ENCODE measurements around the gene CELA3B.
"Not testable (repeated sequence)": the region's sequence is repeated elsewhere in the genome, so short reads cannot be mapped to it uniquely, and the experiment has no call there.

Gene CELA3B, protein sequence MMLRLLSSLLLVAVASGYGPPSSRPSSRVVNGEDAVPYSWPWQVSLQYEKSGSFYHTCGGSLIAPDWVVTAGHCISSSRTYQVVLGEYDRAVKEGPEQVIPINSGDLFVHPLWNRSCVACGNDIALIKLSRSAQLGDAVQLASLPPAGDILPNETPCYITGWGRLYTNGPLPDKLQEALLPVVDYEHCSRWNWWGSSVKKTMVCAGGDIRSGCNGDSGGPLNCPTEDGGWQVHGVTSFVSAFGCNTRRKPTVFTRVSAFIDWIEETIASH

GRCh38 chr1:21976703-21977239 lies at the start of gene CELA3B:
CELA3B (plus strand) TSS chr1:21977022; CDS start chr1:21977040, 18 bp downstream.
- in situ Hi-C loops (cut with HindIII; ENCODE audit: low pct_ligation_motif_present, low pct_unique_long_range_greater_than_20kb, low sequenced_read_pairs); DNase-seq: not testable (repeated sequence)

DNA sequence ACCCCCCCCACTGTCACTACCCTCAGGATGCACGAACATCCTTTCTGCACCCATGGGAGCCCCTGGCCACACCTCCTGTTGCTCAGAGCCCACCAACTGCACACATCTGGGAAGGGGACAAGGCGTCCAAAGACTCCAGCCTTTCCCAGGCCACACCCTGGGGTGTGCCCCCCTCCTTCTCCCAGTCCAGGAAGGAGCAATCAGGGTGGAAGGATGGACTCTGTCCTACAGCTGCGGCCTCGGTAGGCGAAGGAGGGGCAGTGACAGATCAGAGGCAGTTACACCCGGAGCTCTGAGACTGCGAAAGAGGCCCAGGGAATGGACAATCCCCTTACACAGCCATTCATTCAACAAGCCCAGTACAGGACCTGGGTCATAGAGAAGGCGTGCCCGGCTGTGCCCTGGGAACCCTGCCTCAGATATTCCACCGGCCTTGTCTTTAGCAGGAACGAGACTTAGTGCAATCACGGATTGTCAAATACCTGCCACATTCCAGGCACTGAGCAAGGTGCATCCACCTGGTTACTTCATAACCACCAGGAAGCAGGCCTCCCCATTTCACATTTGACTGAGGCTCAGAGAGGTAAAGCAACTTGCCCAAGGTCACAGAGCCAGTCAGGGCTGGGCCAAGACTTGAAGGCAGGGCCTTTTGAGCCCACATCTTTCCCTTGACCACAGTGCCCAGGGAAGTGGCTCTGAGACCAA lies 49.1 kb upstream of the CELA3B start:
- DNase-seq, result no peak
- in situ Hi-C loops (cut with HindIII; ENCODE audit: low pct_ligation_motif_present, low pct_unique_long_range_greater_than_20kb, low sequenced_read_pairs), result no loop called here

GRCh38 chr1:21930080-21930571 lies 46.7 kb upstream of the CELA3B start:
- in situ Hi-C loops (cut with HindIII; ENCODE audit: low pct_ligation_motif_present, low pct_unique_long_range_greater_than_20kb, low sequenced_read_pairs), result no loop called here
- no peak for DNase-seq

- in situ Hi-C loops (cut with HindIII; ENCODE audit: low pct_ligation_motif_present, low pct_unique_long_range_greater_than_20kb, low sequenced_read_pairs), result no loop called here
- DNase-seq, result no peak
Measured at GRCh38 chr1:21930629-21931170, 46.1 kb upstream of the CELA3B start.

DNA sequence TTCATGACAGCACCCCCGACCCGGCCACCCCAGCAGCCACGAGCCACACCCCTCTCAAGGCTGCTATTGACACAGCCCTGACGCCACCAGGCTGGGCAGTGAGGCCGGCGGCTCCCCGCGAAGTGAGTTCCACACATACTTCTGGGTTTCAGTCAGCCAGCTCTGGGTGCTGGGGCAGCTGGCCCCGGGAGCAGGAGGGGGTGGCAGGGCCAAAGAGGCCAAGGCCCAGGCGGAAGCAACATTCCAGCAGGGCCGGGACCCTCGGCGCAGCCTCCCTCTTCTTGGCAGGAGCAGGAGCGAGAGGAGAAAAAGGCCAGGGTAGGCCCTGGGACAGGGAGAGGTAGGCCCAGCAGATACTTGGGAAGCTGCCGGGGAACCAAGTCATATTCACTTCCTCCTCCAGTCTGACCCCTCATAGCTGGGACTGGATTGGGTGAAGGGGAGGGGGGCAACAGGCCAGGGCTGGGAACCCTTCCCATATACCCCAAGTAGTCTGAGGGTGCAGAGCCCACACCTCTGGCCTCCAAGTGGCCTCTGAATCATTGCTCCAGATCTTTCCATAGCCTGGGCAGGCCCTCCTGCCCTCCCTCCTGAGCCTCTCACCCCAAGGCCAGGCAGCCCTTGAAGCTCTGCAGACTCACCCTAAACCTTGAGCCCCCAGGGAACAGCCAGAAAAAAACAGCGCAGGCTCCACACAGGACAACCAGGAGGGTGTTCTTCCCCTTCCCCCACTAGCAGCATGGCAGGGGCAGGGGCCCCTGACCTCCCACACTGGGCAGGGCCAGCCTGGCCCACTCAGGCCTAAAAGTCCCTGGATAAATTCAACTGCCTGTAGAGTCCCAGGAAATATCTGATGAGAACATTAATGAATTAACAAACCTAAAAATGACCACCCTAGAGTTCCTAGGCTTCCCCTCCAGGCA lies 45.4 kb upstream of the CELA3B start:
- peak; percentile 90 for DNase-seq
- in situ Hi-C loops (cut with HindIII; ENCODE audit: low pct_ligation_motif_present, low pct_unique_long_range_greater_than_20kb, low sequenced_read_pairs), result no loop called here

DNA sequence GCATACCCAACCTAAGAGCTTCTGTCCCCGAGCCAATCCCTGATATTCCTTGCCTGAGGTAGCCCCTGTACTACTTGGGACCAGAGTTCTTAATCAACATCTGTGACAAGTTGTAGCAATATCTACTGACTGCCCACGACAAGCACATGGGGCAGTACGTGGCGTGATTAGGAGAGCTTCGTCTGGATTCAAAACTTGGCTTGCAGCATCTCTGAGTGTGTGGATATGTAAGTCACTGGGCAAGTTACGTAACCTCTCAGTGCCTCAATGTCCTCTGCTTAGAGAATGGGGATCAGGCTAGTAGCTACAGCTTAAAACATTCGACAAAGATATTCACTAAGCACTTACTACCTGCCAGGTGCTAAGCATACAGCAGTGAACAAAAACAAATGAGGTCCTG lies 44.7 kb upstream of the CELA3B start:
- DNase-seq, result no peak
- in situ Hi-C loops (cut with HindIII; ENCODE audit: low pct_ligation_motif_present, low pct_unique_long_range_greater_than_20kb, low sequenced_read_pairs), result no loop called here

- no peak for DNase-seq
- in situ Hi-C loops (cut with HindIII; ENCODE audit: low pct_ligation_motif_present, low pct_unique_long_range_greater_than_20kb, low sequenced_read_pairs), result no loop called here
Measured at GRCh38 chr1:21933397-21934248, 43.2 kb upstream of the CELA3B start.

DNA sequence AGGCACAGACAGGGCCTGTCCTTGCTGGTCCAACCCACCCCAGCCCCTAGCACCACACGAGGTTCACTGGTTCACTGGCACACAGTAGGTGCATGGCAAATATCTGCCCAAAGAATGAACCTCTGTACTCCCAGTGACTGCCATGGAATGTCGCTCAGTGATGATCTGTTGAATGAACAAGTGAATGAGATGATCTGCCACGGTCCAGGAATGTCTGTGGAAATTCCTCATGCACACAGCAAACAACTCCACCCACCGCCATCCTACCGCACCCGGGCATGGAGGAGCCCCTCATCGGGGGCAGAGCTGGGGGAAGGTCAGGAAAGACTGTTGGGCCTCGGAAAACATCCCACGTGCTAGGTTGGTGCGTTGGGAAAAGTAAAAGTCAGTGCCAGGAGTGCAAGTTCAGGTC lies 41.4 kb upstream of the CELA3B start:
- in situ Hi-C loops (cut with HindIII; ENCODE audit: low pct_ligation_motif_present, low pct_unique_long_range_greater_than_20kb, low sequenced_read_pairs), result no loop called here
- no peak for DNase-seq

GRCh38 chr1:21935891-21936365 lies 40.9 kb upstream of the CELA3B start:
- no peak for DNase-seq

DNA sequence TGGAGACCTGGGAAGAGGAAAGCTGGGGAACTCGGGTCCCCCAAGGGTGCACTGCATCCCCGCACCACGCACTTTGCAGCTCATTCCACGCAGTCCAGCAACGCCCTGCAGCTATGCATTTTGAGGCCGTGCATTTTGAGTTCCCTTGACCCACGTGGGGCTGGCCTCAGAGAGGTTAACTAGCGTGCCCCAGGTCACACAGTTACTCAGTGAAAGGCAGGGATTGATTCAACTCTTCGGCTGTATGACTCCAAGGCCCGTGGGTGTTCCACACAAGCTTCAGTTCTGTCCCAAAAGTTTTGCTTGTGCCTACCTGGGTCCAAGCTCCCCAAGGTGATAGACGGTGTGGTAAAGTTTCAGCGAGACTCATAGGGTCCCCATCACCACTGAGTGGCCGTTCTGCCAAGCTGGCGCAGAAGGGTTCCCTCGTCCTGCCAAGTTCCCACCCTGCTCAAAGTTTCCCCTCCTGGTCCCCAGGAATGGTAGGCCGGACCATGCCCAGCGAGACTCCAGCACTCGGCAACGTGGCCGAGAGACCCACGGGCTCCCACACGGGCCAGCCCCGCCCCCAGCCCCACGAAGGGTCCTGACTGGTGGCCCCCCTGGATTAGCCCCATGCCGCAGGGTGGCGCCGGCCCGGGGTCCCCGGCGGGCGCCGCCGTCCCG lies 40.3 kb upstream of the CELA3B start:
- DNase-seq, result no peak
- in situ Hi-C loops (cut with HindIII; ENCODE audit: low pct_ligation_motif_present, low pct_unique_long_range_greater_than_20kb, low sequenced_read_pairs), result no loop called here

More at GRCh38 chr1:21935891-21936365, 40.9 kb upstream of the CELA3B start:
- in situ Hi-C loops (cut with HindIII; ENCODE audit: low pct_ligation_motif_present, low pct_unique_long_range_greater_than_20kb, low sequenced_read_pairs), result no loop called here

- DNase-seq, result no peak
- in situ Hi-C loops (cut with HindIII; ENCODE audit: low pct_ligation_motif_present, low pct_unique_long_range_greater_than_20kb, low sequenced_read_pairs), result no loop called here
Measured at GRCh38 chr1:21937034-21937371, 39.8 kb upstream of the CELA3B start, which contains the start of gene HSPG2. HSPG2 (minus strand) TSS chr1:21937310; CDS start chr1:21937217, 93 bp downstream.

DNA sequence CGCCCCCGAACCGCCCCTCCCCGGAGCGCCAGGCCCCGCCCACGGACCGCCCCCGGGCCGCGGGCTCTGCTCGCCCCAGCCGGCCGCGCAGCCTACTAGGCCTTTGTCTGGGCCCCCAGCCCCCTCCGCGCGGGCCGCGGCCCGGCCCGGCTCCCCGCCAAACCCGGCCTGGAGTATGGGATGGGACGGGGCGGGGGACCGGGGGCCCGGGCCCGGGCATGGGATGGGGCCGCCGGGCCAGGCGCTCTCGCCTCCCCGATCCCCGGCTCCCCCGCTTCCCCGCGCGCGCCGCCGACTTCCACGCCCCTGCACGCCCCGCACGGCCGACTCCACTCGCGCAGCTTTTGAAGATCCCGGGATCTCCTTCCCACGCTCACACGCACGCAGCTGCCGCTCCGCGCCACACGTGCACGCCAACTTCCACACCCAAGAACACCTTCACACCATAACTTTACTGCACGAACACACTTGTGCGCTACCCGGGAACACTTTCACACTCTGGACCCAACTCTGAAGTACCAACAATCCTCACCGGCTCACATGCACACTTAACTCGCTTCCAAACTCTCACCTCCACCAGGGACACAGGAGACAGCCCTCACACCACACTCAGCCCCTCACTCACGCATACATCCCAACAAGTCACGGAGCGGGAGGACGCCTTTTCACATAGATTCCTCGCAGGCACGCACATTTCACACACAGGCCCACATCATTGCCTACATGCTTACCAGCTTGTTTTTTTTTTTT lies 39.3 kb upstream of the CELA3B start:
- peak; percentile 82 for DNase-seq

DNA sequence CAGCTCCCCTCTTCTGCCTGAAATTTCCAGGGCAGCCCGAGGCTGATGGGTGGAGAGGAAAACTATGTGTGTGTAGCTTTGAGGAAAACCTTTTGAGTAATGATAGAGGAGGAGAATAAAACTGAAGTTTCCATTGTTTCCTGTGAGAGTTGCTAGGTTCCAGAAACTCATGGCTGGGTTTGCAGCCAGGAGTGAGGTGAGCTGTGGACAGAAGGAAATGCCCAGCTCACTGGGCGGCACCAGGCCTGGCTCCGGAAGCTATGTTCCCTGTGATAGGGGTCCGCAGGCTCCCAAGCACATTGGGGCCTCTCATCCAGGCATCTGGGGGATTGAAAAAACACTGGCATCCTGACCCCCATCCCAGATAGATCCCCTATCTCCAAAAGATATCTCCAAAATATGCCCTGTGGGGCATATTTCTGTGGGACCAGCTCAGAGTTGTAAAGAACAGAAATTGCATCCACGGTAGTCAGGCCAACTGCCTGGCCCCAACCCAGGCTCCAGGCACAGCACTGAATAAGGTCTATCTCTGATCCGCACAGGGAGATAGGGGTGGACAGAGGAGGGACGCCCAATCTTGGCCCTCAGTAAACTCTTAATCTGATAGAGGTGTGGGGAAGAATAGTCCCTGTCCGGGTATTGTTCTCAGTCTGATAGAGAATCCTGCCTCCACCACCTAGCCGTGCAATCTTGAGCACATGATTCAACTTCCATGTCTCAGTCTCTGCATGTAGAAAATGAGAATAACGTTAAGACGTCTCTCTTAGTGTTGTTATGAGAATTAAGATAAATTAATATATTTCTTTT lies 37.9 kb upstream of the CELA3B start:
- in situ Hi-C loops (cut with HindIII; ENCODE audit: low pct_ligation_motif_present, low pct_unique_long_range_greater_than_20kb, low sequenced_read_pairs), result no loop called here
- no peak for DNase-seq

More for the DNA sequence above, 39.3 kb upstream of the CELA3B start:
- in situ Hi-C loops (cut with HindIII; ENCODE audit: low pct_ligation_motif_present, low pct_unique_long_range_greater_than_20kb, low sequenced_read_pairs), result no loop called here

- peak; percentile 91 for DNase-seq
- in situ Hi-C loops (cut with HindIII; ENCODE audit: low pct_ligation_motif_present, low pct_unique_long_range_greater_than_20kb, low sequenced_read_pairs), result no loop called here
Measured at GRCh38 chr1:21939650-21940374, 37.0 kb upstream of the CELA3B start.

DNA sequence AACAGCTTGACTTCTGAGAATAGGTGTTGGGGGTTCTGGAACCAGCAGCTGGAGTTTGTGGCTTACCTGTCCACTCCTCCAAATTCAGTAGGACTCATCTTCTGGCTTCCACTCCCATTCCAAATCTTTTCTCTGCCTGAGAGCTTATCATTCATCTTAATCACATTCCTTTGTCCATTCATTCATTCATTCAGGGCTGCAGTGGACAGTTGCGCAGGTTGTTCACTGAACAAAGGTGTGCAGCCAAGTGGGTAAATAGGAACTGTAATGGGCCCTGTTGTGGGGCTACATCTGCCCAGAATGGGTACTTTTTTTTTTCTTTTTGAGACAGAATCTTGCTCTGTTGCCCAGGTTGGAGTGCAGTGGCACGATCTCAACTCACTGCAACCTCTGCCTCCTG lies 36.3 kb upstream of the CELA3B start:
- in situ Hi-C loops (cut with HindIII; ENCODE audit: low pct_ligation_motif_present, low pct_unique_long_range_greater_than_20kb, low sequenced_read_pairs), result no loop called here

More for the DNA sequence above, 36.3 kb upstream of the CELA3B start:
- no peak for DNase-seq
